ENCODE data around the gene METTL25. TPM values are rescaled to one million over a fixed set of nuclear protein-coding genes. Genes with fewer than 3 reads are reported as not detected.

METTL25 gene
- polyA plus RNA-seq, 1 of the 3 experiments (the other 2 are of a cell fraction) = 3.0 TPM

DNA sequence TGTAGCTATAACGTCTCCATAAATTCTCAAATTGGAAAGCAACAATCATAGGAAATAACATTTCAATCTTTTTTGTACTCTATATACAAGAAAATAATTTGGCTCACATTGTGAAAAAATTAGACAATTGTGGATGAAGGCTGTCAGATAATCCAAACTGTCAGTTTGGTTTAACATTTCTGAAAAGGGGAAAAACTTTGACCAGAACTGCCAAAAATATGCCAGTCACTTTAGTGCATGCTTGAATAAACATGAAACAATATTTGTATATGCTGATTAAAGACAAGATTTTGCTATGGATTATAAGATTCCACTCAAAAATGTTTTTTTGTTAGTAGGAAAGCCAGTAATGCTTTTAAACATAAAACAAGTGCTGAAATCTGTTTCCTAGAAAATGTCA lies 39.1 kb upstream of the METTL25 start:
- no peaks in the 10 kb centered on the region for H3F3A ChIP-seq (replicated peaks; ENCODE audit: insufficient read depth)
- H3K27me3 ChIP-seq (ENCODE audit: insufficient read depth) = peaks cover 6% of the 10 kb centered on the region; the same call in 1 of the 2 replicates
- H3K4me2 ChIP-seq = no peak overlapping the region
- no peaks in the 10 kb centered on the region for H3K9me3 ChIP-seq
- POLR2A ChIA-PET = no interaction called here
- no peaks in the 10 kb centered on the region for H4K20me1 ChIP-seq (ENCODE audit: insufficient read depth)
- H3K4me3 ChIP-seq (ENCODE audit: low read depth in 2 of 2, low read length in 1 of 2) = no peak overlapping the region
- CTCF ChIA-PET = no interaction called here
- no peaks in the 10 kb centered on the region for H3K36me3 ChIP-seq (replicated peaks in 1 of 2; ENCODE audit: control insufficient read depth in 1 of 2, insufficient read depth in 2 of 2, low read length in 1 of 2)
- H3K79me2 ChIP-seq (ENCODE audit: insufficient read depth) = no peaks in the 10 kb centered on the region
- WGBS (ENCODE audit: low lambda C conversion rate) = 2% methylated on average over 1 of the region's 1 CpG
- H3K4me1 ChIP-seq (ENCODE audit: control insufficient read depth in 1 of 2, insufficient read depth in 2 of 2, low read depth in 1 of 2, low read length in 1 of 2) = no peaks in the 10 kb centered on the region
- DNase-seq = no peak
- H3K9ac ChIP-seq = no peak overlapping the region
- no peak overlapping the region for H2AFZ ChIP-seq (ENCODE audit: low read depth)
- no peak overlapping the region for H3K27ac ChIP-seq (ENCODE audit: low read depth in 2 of 2, low read length in 1 of 2)
- TF ChIP-seq TAF1 (IDR thresholded peaks at IDR 0.05; ENCODE audit: borderline replicate concordance, low read depth, low read length) (no peak), ELF1 (IDR thresholded peaks at IDR 0.05) (no peak), TCF12 (IDR thresholded peaks at IDR 0.05) (no peak), RFX5 (IDR thresholded peaks at IDR 0.05; ENCODE audit: low read length) (no peak), FOSL2 (IDR thresholded peaks at IDR 0.05; ENCODE audit: borderline replicate concordance, low read depth) (no peak), EP300 (IDR thresholded peaks at IDR 0.05; ENCODE audit: borderline replicate concordance in 1 of 2, low read depth in 1 of 2, low read length in 1 of 2) (no peak)
- TF ChIP-seq, protein P1, sequence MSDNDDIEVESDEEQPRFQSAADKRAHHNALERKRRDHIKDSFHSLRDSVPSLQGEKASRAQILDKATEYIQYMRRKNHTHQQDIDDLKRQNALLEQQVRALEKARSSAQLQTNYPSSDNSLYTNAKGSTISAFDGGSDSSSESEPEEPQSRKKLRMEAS (IDR thresholded peaks at IDR 0.05; ENCODE audit: low read depth) = no peak
- no peaks in the 10 kb centered on the region for H3K9me2 ChIP-seq

DNA sequence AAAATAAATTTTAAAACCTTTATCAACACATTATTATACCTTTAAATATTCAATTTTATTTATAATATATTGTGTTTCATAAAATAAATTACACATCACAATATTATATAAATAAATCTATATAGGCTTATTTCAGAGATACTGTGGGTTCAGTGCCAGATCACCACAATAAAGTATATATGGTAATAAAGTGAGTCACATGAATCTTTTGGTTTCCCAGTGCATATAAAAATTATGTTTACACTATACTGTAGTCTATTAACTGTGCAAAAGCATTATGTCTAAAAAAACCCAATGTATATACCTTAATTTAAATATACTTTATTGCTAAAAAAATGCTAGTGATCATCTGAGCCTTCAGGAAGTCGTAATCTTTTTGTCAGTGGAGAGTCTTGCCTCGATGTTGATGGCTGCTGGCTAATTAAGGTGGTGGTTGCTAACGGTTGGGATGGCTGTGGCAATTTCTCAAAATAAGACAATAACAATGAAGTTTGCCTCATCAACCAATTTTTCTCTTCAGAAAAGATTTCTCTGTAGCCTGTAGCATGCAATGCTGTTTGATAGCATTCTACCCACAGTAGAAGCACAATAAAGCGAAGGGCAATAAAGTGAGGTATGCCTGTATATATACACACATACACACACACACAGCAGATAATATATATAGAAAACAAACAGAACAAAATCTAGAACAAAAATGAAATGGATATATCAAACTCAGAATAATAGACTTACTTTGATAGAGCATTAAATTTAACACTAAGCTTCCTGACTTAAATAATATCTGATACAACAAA lies 32.6 kb upstream of the METTL25 start:
- POLR2A ChIA-PET = no interaction called here

More for the DNA sequence above, 32.6 kb upstream of the METTL25 start:
- no peak overlapping the region for H3K27ac ChIP-seq (ENCODE audit: low read depth in 2 of 2, low read length in 1 of 2)
- H3K79me2 ChIP-seq (ENCODE audit: insufficient read depth) = no peaks in the 10 kb centered on the region
- no peak for DNase-seq
- H3K36me3 ChIP-seq (replicated peaks in 1 of 2; ENCODE audit: control insufficient read depth in 1 of 2, insufficient read depth in 2 of 2, low read length in 1 of 2) = no peaks in the 10 kb centered on the region
- CTCF ChIA-PET = interaction anchor here (0.6 to 1.2 kb wide), 3 partner anchors 23 to 987 kb away, joined by 3 read pairs; no protein-coding TSS in a partner anchor
- no peaks in the 10 kb centered on the region for H4K20me1 ChIP-seq (ENCODE audit: insufficient read depth)
- H3K9me3 ChIP-seq = no peaks in the 10 kb centered on the region; the same call in 1 of the 2 replicates
- no peak overlapping the region for H3K4me3 ChIP-seq (ENCODE audit: low read depth in 2 of 2, low read length in 1 of 2)
- TF ChIP-seq, protein P2, sequence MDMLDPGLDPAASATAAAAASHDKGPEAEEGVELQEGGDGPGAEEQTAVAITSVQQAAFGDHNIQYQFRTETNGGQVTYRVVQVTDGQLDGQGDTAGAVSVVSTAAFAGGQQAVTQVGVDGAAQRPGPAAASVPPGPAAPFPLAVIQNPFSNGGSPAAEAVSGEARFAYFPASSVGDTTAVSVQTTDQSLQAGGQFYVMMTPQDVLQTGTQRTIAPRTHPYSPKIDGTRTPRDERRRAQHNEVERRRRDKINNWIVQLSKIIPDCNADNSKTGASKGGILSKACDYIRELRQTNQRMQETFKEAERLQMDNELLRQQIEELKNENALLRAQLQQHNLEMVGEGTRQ (IDR thresholded peaks at IDR 0.05; ENCODE audit: borderline replicate concordance, low read depth, low read length) = no peak
- TF ChIP-seq NRF1 (IDR thresholded peaks at IDR 0.05; ENCODE audit: low read depth, low read length) = no peak
- TF ChIP-seq FOXM1 (IDR thresholded peaks at IDR 0.05; ENCODE audit: low read depth) = no peak
- no peak for TF ChIP-seq MEF2A (IDR thresholded peaks at IDR 0.05; ENCODE audit: borderline replicate concordance, low read depth)
- no peak for TF ChIP-seq CHD2 (IDR thresholded peaks at IDR 0.05; ENCODE audit: low read length, partially characterized antibody)
- TF ChIP-seq, protein P3, sequence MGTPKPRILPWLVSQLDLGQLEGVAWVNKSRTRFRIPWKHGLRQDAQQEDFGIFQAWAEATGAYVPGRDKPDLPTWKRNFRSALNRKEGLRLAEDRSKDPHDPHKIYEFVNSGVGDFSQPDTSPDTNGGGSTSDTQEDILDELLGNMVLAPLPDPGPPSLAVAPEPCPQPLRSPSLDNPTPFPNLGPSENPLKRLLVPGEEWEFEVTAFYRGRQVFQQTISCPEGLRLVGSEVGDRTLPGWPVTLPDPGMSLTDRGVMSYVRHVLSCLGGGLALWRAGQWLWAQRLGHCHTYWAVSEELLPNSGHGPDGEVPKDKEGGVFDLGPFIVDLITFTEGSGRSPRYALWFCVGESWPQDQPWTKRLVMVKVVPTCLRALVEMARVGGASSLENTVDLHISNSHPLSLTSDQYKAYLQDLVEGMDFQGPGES (IDR thresholded peaks at IDR 0.05; ENCODE audit: low read depth, low read length) = no peak
- H2AFZ ChIP-seq (ENCODE audit: low read depth) = no peak overlapping the region
- no peak overlapping the region for H3K9ac ChIP-seq
- no peaks in the 10 kb centered on the region for H3K9me2 ChIP-seq
- no peak overlapping the region for H3K4me2 ChIP-seq
- H3F3A ChIP-seq (replicated peaks; ENCODE audit: insufficient read depth) = no peaks in the 10 kb centered on the region
- no peaks in the 10 kb centered on the region for H3K4me1 ChIP-seq (ENCODE audit: control insufficient read depth in 1 of 2, insufficient read depth in 2 of 2, low read depth in 1 of 2, low read length in 1 of 2)
- WGBS (ENCODE audit: low lambda C conversion rate) = 24% methylated on average over 4 of the region's 4 CpGs
- peaks cover 6% of the 10 kb centered on the region; the same call in 1 of the 2 replicates for H3K27me3 ChIP-seq (ENCODE audit: insufficient read depth)

Data from SK-N-SH (cell line).